HUDEP-2 (cell line): ENCODE data around the gene TAB2.
A peak's percentile ranks its signal among the peaks of the same experiment; 100 is the strongest.

Experiments
- DNase-seq, 76 experiments: peaks; one replicate each; lab custom pipeline; 2025; ENCODE audit not compliant: unreplicated experiment in 76 of 76; lab: John Stamatoyannopoulos, UW

The TAB2 gene, protein sequence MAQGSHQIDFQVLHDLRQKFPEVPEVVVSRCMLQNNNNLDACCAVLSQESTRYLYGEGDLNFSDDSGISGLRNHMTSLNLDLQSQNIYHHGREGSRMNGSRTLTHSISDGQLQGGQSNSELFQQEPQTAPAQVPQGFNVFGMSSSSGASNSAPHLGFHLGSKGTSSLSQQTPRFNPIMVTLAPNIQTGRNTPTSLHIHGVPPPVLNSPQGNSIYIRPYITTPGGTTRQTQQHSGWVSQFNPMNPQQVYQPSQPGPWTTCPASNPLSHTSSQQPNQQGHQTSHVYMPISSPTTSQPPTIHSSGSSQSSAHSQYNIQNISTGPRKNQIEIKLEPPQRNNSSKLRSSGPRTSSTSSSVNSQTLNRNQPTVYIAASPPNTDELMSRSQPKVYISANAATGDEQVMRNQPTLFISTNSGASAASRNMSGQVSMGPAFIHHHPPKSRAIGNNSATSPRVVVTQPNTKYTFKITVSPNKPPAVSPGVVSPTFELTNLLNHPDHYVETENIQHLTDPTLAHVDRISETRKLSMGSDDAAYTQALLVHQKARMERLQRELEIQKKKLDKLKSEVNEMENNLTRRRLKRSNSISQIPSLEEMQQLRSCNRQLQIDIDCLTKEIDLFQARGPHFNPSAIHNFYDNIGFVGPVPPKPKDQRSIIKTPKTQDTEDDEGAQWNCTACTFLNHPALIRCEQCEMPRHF

GRCh38 chr6:149317644-149318571, at the start of gene TAB2:
Gene TAB2 (plus strand): TSS chr6:149317712. CDS start chr6:149369998, 52,286 bp downstream.
- peak in 23 of 76 experiments; percentile 21 to 75 (median 41) for DNase-seq

GRCh38 chr6:149268146-149268545, 49.4 kb upstream of the TAB2 start:
- DNase-seq = no peak

DNA sequence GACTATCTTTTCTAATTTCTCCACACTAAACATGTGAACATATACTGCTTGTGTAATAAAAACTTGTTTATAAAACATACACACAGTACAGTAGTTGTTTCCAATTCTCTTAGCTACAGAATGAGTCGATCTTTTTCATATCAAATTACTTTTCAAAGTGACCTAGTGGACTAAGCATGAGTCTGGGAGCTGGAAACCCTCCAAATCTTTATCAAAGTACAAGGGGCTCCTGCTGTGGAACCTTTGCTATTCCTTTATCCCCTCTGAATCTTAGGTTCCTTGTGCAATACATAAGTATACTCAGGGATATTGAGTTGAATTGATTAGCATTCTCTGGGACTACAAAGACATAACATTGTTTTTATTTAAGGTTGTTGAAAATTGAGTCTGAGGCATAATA, 48.7 kb upstream of the TAB2 start:
- no peak for DNase-seq

DNA sequence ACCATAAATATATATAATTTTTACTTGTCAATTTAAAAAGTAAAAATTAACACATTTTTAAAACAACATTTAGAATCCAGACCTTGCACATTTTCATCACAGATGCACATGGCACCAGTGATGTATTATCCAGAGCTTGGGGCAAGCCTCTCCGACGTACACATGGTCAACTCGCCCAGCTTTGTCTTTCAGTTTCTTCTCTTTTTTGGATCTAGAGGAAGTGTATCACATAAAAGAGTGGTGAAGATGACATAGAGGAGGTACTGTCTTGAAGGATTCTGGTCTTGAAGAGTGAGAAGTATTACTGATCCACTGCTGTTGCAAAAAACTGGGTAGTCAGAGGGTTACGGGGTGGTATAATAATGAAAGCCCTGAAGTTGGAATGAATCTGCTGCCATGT, 46.9 kb upstream of the TAB2 start:
- DNase-seq = no peak

- DNase-seq = no peak
These were observed 45.9 kb upstream of the TAB2 start for GRCh38 chr6:149271348-149272340.

DNA sequence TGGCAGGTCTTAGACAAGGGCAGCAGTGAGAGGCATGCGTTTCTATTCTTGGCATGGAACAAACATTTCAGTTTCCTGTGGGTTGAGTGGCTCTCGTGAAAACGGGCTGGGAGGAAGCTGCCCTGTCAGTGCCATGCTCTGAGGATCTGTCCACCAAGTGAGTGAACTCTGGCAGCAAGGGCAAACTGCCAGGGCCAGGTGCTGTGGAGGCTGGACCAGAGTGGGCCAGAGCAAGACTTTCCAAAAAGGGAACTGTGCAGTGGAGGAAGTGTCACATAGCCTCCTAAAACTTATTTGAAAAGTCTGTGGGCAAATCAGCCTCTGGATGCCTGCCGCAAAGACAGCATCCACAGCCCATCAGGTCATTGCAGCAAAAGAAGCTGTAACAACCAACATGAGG, 44.2 kb upstream of the TAB2 start:
- no peak for DNase-seq

DNA sequence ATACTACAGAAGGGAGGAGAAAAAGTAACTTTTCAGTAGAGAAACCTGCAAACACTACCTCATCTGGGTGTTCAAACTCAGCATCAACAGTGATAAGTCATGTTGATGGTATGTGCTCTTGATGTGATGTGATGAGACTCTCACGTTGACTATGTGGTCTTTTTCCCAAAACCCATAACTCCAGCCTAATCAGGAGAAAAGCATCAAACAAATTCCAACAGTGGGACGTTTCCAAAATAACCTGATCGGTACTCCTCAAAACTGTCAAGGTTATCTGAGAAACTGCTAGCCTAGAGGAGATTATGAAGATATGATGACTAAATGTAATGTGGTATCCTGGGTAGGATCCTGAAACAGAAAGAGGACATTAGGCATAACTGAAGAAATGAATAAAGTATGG, 41.9 kb upstream of the TAB2 start:
- DNase-seq = no peak

- DNase-seq = no peak
These were observed 39.9 kb upstream of the TAB2 start for GRCh38 chr6:149277621-149278020.

- no peak for DNase-seq
These were observed 38.5 kb upstream of the TAB2 start for GRCh38 chr6:149278997-149279396.

DNA sequence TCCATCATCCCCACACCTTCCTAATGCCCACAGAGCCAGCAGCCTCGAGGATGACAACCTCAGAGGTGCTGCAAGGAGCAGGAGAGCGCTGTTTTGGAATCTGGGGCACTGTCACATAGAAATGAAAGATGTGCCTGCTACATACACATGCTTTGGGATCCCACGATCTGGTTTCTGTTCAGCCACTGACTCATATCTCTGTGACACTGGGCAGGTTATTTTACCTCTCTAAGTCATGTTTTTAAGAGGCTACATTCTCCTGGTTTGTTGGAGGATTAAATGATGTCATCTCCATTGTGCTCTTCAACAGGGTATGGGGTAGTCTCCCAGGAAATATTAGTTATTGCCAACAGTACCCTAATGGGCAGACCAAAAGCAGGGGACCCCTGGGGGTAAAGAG, 32.6 kb upstream of the TAB2 start:
- DNase-seq = no peak

GRCh38 chr6:149285626-149286025, 31.9 kb upstream of the TAB2 start:
- DNase-seq = no peak

DNA sequence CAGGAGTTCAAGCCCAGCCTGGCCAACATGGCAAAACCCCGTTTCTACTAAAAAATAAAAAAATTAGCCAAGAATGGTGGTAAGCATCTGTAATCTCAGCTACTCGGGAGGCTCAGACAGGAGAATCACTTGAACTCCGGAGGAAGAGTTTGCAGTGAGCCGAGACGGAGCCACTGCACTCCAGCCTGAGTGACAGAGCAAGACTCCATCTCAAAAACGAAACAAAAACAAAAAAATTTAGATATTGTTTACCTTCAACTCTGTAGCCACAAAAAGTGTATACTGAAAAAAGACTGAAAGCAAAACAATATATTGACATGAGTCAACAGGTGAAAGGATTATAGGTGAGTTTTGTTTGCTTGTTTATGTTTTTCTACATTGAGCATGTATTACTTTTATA, 30.6 kb upstream of the TAB2 start:
- no peak for DNase-seq

GRCh38 chr6:149289192-149289781, 28.2 kb upstream of the TAB2 start:
- no peak for DNase-seq

DNA sequence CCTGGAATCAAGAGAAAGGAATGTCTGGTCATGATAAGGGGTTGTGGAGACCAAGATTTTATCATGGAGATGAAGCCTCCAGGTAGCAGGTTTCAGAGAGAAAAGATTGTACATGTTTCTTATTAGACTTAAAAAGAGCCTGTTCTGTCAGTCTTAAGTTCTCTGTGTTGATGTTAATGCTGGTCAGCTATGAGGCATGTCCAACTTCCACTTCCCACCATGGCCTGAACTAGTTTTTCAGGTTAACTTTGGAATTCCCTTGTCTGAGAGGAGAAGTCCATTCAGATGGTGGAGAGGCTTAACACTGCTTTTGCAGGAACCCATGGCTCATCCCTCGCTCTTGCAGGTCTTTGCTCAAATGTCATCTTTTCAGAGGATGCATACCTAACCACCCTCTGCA, 27.5 kb upstream of the TAB2 start:
- no peak for DNase-seq

GRCh38 chr6:149293244-149293643, 24.3 kb upstream of the TAB2 start:
- no peak for DNase-seq

DNA sequence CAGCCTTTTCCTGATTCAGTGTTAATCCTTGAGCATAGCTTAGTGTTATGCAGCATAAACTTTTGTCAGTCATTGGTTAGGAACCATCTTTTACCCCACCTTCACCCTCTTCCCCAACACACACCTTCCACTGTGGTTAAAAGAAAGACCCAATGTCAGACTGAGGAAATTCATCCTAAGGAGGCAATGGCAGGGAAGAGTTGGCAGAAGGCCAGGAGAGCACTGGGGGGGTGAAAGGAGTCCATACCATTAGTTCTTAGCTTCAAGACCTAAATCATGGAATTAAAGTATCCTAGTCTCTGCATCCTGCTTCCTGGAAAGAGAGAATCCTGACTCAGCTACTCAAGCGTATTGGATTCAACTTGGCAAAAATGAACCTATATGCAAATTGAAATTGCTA, 16.9 kb upstream of the TAB2 start:
- DNase-seq = no peak

DNA sequence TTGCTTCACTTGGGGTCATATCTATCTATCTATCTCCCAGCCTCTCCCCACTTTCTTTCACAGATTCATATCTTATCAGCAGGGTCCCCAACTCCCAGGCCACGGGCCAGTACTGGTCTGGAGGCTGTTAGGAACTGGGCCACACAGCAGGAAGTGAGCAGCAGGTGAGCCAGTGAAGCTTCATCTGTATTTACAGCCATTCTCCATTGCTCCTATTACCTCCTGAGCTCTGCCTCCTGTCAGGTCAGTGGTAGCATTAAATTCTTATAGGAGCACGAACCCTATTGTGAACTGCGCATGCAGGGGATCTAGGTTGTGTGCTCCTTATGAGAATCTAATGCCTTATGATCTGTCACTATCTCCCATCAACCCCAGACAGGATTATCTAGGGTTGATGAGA, 14.8 kb upstream of the TAB2 start:
- DNase-seq = no peak

DNA sequence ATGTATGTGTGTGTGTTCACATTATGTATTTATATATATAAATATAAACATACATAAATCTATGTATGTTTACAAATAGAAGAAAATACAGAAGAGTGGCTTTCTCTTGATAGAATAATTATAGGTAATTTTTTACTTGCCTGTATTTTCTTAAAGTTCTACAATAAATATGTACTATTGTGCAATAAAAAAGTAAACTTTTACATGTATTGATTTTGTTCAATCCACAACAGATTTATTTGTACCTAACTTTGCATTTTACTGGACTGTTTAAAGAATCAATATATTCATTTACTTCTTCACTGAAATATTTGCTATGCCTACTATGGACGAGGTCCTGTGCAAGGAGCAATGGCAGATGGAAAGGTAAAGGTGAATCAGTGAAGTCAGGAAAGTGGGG, 14.0 kb upstream of the TAB2 start:
- DNase-seq = no peak

- DNase-seq = no peak
These were observed 12.1 kb upstream of the TAB2 start for GRCh38 chr6:149305372-149305771.

GRCh38 chr6:149306967-149307366, 10.5 kb upstream of the TAB2 start:
- DNase-seq = no peak
